CD4-positive, alpha-beta T cell treated with Interleukin-1 beta for 1 hour (primary cell): ENCODE measurements around the gene SLC7A11.

Experiments used
- DNase-seq, 2 donors: peaks; one replicate each; pipeline ENCODE4 v3.0.0-alpha.2; 2020 to 2022

SLC7A11 gene

DNA sequence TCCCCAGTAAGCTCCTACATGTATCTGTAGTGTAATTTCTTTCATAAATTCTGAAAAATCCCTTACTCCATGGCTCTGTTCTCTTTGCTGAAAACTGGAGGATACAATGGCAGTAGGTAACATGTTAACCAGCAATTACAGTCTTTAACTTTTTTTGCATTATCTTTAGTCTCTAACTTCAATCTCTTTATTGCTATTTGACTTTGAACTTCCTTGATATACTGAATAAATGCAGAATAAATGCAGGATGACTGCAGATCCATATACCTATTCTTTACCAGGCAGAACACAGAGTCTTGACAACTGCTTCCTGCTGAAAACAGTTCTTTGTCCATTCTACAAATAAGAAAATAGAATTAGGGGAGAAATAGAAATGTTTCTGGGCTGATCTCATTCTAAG, 101.3 kb downstream of the SLC7A11 start:
- DNase-seq, result no peak

- no peak for DNase-seq
Measured at GRCh38 chr4:138138774-138139173, 103.4 kb downstream of the SLC7A11 start.

GRCh38 chr4:138135610-138136009, 106.5 kb downstream of the SLC7A11 start:
- DNase-seq, result no peak

GRCh38 chr4:138118270-138118669, 123.9 kb downstream of the SLC7A11 start:
- DNase-seq, result no peak

DNA sequence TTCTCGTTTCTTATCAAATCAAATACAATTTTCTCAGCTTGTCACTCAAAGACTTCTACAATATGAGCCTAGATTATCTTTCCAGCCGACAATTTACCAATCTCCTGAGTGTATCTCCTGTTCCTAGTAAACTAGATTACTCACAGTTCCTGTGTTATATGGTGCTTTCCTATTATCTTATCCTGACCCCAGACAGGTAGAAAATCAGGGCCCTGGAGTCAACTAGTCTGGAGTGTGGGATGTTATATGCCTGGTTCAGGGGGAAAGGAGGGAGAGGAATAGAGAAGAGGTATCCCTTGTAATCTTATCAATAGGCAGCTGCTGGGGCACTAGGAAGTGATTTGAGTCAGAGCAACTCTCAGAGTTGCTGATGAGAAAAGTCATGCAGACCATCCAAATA, 127.1 kb downstream of the SLC7A11 start:
- no peak for DNase-seq

DNA sequence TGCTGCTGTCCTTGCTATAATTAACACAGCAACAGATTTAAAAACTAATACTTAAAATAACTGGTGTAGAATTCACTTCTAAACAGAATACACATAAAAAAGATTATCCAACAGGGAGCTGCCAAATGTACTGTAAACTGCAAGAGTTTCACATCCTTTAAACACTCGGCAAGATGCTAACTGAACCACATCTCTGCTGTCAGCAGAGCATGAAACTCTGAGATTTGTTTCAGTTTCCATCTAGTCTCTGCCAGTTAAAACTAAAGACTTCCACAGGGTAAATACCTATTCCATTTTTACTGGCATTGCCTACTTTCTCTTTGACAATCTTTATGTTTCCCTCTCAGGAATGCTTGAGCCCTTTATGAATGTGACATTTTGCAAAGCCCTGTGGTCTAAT, 127.7 kb downstream of the SLC7A11 start:
- no peak for DNase-seq
